H54 (cell line): ENCODE data around the gene DCANP1.

ENCODE experiments used
- DNase-seq: peaks from one replicate; pipeline ENCODE4 v3.0.0; 2011; ENCODE audit warnings: low spot score, mixed read lengths; ENCODE audit not compliant: insufficient read length
- FAIRE-seq: peaks from 3 replicates; lab custom pipeline; 2011; peaks lifted over from hg19 to GRCh38; lab: Jason Lieb, UNC
- POLR2A ChIP-seq: IDR thresholded peaks from 2 replicates; pipeline ENCODE4 v1.6.1; 2011; ENCODE audit warnings: low read depth, mild to moderate bottlenecking, low read length

The DCANP1 gene

GRCh38 chr5:135436951-135437418 lies 10.2 kb downstream of the DCANP1 start:
- no peak for FAIRE-seq
- no peak for DNase-seq
- TF ChIP-seq POLR2A = no peak

DNA sequence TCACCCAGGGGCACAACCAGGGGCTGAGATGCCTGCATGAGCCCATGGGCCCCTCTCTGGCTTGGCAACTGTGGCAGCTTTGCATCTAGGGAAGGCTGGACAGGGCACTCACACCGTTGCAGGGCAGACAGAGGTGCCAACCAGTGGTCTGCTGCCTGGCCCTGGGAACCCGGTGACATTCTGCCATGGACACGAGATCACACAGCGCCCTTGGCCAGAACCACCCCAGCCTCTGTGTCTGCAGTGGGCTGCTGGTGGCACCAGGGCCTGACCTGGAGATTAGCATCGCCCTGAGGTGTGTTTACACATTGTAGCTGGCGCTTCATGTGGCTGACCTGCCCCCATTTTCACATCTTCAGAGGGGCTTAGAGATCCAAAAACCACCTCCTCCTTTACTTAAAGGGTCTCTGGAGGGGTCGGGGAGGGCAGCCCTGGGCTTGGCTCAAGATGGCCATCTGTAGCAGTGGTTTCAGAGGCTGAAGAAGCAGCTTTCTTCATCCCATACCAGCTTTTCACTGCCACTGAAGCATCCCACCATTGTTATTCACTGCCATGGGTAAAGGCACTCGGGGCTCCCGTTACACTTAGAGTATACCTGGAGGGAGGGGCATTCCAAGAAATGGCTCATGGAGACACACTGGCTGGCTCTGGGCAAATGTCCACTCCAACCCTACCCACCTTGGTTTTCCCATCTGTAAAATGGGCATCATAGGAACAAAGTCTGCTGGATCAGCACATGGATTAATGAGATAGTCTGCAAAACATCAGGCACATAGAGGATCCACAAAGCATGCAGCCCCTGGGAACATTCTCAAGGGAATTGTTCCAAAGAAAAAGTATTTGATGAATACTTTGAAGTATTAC lies 11.4 kb downstream of the DCANP1 start:
- DNase-seq (no peak), FAIRE-seq (no peak)
- no peak for TF ChIP-seq POLR2A

DNA sequence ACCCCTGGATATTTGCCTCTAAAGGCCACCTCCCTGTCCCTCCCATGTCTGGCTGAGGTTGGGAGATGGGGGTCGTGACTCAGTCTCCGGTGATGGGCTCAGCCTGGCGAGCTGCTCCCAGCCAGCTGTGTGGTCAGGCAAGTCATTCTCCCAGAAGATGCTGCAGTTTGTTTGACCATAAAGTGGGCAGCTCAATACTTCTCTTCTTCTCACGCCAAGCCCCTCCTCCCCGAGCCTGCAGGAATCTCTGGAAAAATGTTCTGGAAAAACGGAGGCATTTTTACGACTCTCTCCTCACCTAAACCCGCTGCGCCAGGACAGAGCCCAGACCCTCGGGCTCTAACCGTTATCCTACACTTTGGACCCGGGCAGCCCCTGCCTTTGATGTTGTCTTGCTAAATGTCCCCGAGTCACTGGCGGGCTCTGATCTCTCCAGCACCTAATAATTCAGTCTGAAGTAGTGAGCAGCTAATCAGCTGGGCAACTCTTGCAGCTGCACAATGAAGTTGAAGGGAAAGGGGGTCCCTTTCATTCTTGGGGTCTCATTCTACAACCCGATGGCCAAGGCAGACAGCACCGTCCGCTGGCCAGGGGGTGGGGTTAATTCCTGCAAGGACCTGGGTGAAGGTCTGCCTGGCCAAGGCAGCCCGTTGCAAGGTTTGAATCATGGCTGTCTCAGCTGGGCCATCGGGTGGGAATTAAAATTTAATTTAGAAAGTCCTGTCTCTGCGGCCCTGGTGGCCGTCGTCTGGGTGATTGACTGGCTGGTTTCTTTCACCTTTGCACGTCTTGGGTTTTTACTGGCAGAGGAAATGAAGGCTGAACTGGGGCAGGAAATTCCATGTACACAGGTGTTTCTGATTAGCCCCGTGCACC lies 12.3 kb downstream of the DCANP1 start:
- no peak for DNase-seq
- TF ChIP-seq POLR2A = no peak
- FAIRE-seq = no peak

DNA sequence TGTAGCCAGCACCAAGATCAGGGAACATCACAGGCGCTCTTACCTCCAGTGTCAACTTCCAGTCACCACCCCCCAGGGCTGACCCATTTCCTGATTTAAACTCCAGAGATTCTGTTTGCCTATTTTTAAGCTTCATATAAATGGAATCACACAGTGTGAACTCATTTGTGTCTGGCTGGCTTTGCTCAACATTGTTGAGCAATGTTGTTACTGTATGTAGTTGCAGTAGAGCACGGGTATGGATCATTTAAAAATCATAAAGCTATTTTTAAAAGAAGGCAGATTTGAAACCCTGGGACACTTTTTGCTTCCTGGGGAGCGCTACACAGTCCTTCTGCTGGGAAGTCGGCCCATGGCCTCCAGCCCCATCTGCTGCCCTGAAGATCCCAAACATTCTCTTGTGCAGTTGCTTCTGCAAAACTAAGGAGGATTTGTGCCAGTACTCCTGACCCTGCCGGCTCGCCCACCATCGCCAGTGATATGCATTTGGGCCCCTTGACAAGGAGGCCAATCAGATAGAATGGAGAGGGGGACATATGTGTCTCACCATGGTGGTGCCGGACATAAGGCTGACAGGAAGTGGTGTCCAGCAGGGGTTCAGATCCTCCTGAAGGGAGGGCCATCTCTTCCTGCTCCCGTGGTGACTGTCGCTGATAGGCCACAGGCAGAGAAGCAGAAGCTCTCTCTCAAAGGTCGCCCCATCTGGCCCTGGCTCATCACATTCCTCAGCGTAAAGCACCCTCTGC lies 13.3 kb downstream of the DCANP1 start:
- FAIRE-seq (no peak), DNase-seq (no peak)
- no peak for TF ChIP-seq POLR2A

- no peak for DNase-seq
- no peak for FAIRE-seq
- TF ChIP-seq POLR2A = no peak
Observed at GRCh38 chr5:135432113-135432512, 15.0 kb downstream of the DCANP1 start.

DNA sequence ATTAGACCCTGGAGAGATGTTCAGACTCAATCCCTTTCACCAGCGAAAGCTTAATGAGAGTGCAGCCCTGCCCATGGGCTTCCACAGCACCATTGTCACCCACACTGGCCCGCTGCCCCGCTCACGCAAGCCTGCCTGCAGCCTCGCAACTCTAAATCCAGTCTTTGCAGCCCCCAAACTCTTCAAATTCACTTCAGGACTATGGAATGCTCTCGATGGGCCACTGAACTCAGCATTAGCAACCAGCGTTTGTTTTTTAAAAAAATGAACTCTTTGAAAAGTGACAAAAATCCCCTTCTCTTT lies 17.1 kb downstream of the DCANP1 start:
- no peak for TF ChIP-seq POLR2A
- no peak for DNase-seq
- FAIRE-seq = no peak

- DNase-seq (no peak), FAIRE-seq (no peak)
Observed at GRCh38 chr5:135429301-135430134, 17.6 kb downstream of the DCANP1 start.

DNA sequence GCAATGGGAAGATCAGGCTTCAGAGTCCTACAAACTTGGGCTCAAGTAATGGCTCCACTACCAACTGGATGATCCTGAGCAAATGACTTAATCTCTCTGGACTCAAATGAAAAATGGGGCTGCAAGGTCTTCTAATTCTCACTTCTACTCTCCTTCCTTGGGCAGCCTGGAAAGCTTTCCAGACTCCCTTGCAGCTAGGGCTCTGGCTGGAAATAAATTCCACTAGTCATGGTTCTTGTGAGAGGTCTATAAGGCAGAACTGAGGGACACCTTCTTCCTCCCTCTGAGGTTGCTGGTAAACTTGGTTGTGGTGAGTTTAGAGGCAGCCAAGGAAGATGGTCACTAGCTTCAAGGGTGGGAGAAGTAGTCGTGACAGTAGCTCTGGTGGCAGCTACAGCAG lies 18.6 kb downstream of the DCANP1 start:
- DNase-seq = no peak
- TF ChIP-seq POLR2A = no peak
- FAIRE-seq = no peak

More at GRCh38 chr5:135429301-135430134, 17.6 kb downstream of the DCANP1 start:
- TF ChIP-seq POLR2A = no peak

DNA sequence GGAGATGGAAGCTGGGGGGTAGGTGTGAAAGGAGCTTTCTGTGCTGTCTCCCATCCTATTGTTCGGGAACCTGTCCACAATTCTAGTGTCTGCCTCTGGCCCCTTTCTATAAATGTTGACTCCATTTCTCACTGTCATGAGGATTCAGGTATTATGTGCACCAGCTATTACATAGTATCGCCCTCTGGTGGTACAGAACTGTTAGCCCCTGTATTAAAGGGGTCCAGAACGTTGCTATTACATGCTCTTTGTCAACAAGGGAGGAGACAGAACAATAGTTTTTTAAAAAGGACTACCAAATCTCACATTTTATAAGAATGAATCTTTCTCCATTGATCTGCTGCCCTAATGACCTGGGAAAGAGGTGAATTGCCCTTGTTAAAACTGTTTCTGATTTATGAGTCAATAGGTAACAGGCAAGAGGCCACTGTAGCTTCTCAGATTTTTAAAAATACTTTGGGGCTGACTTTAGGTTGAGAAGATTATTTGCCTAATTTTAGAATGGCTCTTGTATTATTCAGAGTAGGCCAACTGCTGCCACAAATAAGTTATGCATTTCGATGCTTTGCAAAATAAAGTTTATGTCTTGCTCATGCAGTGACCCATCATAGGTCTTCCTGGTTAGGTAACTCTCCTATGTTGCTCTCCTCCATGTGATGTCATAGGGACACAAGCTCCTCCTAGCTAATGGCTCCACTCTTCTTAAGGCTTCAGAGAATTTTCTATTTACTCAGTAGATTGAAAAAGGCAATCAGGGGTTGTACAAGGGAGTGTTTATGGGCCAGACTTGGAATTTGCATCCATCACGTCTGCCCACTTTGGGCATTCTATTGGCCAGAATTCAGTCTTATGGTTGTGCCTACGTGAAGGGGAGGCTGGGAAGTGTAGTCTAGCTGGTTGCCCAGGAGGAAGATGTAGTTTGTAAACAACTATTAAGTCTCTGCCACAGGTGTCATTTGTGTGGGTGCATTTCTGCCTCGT lies 20.8 kb downstream of the DCANP1 start:
- FAIRE-seq = peak; percentile 55

GRCh38 chr5:135425641-135426040 lies 21.5 kb downstream of the DCANP1 start:
- no peak for TF ChIP-seq POLR2A
- FAIRE-seq (no peak), DNase-seq (no peak)

More for the DNA sequence above, 20.8 kb downstream of the DCANP1 start:
- DNase-seq = no peak
- TF ChIP-seq POLR2A = no peak

- DNase-seq (no peak), FAIRE-seq (no peak)
- TF ChIP-seq POLR2A = no peak
Observed at GRCh38 chr5:135423846-135424168, 23.3 kb downstream of the DCANP1 start.

DNA sequence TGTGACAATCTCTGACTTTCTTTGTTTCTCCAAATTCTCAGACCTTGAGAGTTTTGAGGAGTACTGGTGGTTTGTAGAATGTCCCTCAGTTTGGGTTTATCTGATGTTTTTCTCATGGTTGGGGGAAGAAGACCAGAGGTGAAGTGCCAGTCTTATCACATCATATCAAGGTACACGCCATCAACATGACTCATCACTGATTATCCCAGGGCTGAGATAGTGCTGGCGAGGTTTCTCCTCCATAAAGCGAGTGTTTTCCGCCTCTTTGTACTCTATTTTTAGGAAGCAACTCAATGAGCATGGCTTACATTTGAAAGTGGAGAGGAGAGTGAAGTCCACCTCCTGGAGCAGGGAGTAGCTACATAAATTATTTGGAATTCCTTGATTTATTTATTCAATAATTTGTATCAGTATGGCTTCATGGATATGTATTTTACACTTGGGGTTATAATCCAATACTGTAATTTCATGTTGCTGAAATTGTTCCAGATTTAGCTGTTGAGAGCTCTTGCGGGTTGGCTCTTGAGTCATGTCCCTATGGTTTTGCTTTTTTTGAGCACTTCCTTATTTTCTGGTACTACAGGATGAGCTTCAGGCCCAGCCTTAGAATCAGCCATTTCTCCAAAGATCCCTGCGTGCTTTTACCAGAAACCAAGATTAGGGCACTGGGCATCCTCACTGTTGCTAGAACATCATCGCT lies 23.9 kb downstream of the DCANP1 start:
- TF ChIP-seq POLR2A = no peak
- FAIRE-seq (no peak), DNase-seq (no peak)
